Sigmoid colon (tissue), 4 donors: ENCODE measurements around the gene LMO4.

Experiments
- EP300 ChIP-seq, 4 donors: sonication (generic); formaldehyde crosslinking; IDR thresholded peaks; one replicate each; pipeline ENCODE4 v1.6.1; 2017; ENCODE audit warnings: antibody characterized with exemption in 4 of 4
- POLR2A ChIP-seq, 2 donors: fragments of 450-650 bp; IDR thresholded peaks; one replicate each; pipeline ENCODE4 v1.6.1; 2016; ENCODE audit warnings: antibody characterized with exemption in 2 of 2, mild to moderate bottlenecking in 2 of 2, moderate library complexity in 2 of 2
- POLR2AphosphoS5 ChIP-seq, 4 donors: sonication (generic); formaldehyde crosslinking; IDR thresholded peaks; one replicate each; pipeline ENCODE4 v1.6.1; 2017; ENCODE audit warnings: antibody characterized with exemption in 4 of 4
- TF ChIP-seq, protein P1 (sequence below), 4 experiments: fragments of 450-650 bp in 3 of 4; fragments of 200-600 bp in 1 of 4; IDR thresholded peaks; one replicate each; pipeline ENCODE4 v1.5.1; 2016 to 2019; ENCODE audit warnings: antibody characterized with exemption in 4 of 4, mild to moderate bottlenecking in 3 of 4, moderate library complexity in 2 of 4

- TF ChIP-seq, protein P1, sequence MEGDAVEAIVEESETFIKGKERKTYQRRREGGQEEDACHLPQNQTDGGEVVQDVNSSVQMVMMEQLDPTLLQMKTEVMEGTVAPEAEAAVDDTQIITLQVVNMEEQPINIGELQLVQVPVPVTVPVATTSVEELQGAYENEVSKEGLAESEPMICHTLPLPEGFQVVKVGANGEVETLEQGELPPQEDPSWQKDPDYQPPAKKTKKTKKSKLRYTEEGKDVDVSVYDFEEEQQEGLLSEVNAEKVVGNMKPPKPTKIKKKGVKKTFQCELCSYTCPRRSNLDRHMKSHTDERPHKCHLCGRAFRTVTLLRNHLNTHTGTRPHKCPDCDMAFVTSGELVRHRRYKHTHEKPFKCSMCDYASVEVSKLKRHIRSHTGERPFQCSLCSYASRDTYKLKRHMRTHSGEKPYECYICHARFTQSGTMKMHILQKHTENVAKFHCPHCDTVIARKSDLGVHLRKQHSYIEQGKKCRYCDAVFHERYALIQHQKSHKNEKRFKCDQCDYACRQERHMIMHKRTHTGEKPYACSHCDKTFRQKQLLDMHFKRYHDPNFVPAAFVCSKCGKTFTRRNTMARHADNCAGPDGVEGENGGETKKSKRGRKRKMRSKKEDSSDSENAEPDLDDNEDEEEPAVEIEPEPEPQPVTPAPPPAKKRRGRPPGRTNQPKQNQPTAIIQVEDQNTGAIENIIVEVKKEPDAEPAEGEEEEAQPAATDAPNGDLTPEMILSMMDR (IDR thresholded peaks at IDR 0.05): no peak
- TF ChIP-seq EP300 (IDR thresholded peaks at IDR 0.05) (no peak), POLR2AphosphoS5 (IDR thresholded peaks at IDR 0.05) (peak in 1 of 4 donors; percentile 22), POLR2A (IDR thresholded peaks at IDR 0.05) (no peak)
Measured at GRCh38 chr1:87333692-87334347, 5.1 kb downstream of the LMO4 start.
